MM.1S (cell line): ENCODE data around the gene SNX9.

Source experiments
- DNase-seq: peaks from one replicate; pipeline ENCODE4 v3.0.0-alpha.2; 2015
- H2AFZ ChIP-seq: fragments of 300-600 bp; sonication (generic); 2 replicates; pipeline ENCODE4 v1.6.0; 2016; ENCODE audit warnings: antibody characterized with exemption, low read length
- H3F3A ChIP-seq: fragments of 300-600 bp; sonication (generic); 2 replicates; pipeline ENCODE4 v1.6.1; 2016; ENCODE audit warnings: mild to moderate bottlenecking, antibody characterized with exemption, low read length, moderate library complexity, mixed read lengths; ENCODE audit not compliant: insufficient read depth
- H3K27ac ChIP-seq: fragments of 300-600 bp; sonication (generic); 2 replicates; pipeline ENCODE4 v1.5.1; 2016; ENCODE audit warnings: mild to moderate bottlenecking, low read length
- H3K27me3 ChIP-seq: fragments of 300-600 bp; sonication (generic); replicated peaks from 2 replicates; pipeline ENCODE4 v1.6.0; 2016; ENCODE audit warnings: low read length; ENCODE audit not compliant: insufficient read depth
- H3K36me3 ChIP-seq: fragments of 300-600 bp; sonication (generic); replicated peaks from 2 replicates; pipeline ENCODE4 v1.6.1; 2016; ENCODE audit warnings: mild to moderate bottlenecking, low read length, mixed read lengths; ENCODE audit not compliant: insufficient read depth
- H3K4me1 ChIP-seq: fragments of 300-600 bp; sonication (generic); 2 replicates; pipeline ENCODE4 v1.6.1; 2016; ENCODE audit warnings: low read length, mixed read lengths
- H3K4me2 ChIP-seq: fragments of 300-600 bp; sonication (generic); 2 replicates; pipeline ENCODE4 v1.6.0; 2016; ENCODE audit warnings: low read depth, low read length
- H3K4me3 ChIP-seq: fragments of 300-600 bp; sonication (generic); 2 replicates; pipeline ENCODE4 v1.5.1; 2016; ENCODE audit warnings: low read length, mixed read lengths
- H3K79me2 ChIP-seq: fragments of 300-600 bp; sonication (generic); 2 replicates; pipeline ENCODE4 v1.6.1; 2016; ENCODE audit warnings: mixed run types, low read length, mixed read lengths
- H3K9ac ChIP-seq: fragments of 300-600 bp; sonication (generic); 2 replicates; pipeline ENCODE4 v1.6.1; 2016; ENCODE audit warnings: low read length, mixed read lengths
- H3K9me2 ChIP-seq: fragments of 300-600 bp; sonication (generic); replicated peaks from 2 replicates; pipeline ENCODE4 v1.6.1; 2016; ENCODE audit warnings: mild to moderate bottlenecking, low read length, mixed read lengths; ENCODE audit not compliant: insufficient read depth
- H3K9me3 ChIP-seq: fragments of 300-600 bp; sonication (generic); replicated peaks from 2 replicates; pipeline ENCODE4 v1.6.1; 2016; ENCODE audit warnings: mild to moderate bottlenecking, low read length, mixed read lengths; ENCODE audit not compliant: insufficient read depth
- H4K20me1 ChIP-seq: fragments of 300-600 bp; sonication (generic); 2 replicates; pipeline ENCODE4 v1.6.1; 2016; ENCODE audit warnings: mild to moderate bottlenecking, low read length, moderate library complexity, mixed read lengths; ENCODE audit not compliant: insufficient read depth
- CTCF ChIP-seq: fragments of 300-600 bp; sonication (generic); IDR thresholded peaks from 2 replicates; pipeline ENCODE4 v1.5.1; 2016; ENCODE audit warnings: antibody characterized with exemption, low read length, mixed read lengths
- EZH2 ChIP-seq: fragments of 300-600 bp; sonication (generic); optimal IDR thresholded peaks from 2 replicates; pipeline ENCODE3; 2017; ENCODE audit warnings: low read depth, mild to moderate bottlenecking, antibody characterized with exemption, low read length, mixed read lengths
- EZH2phosphoT487 ChIP-seq: fragments of 300-600 bp; sonication (generic); IDR thresholded peaks from 2 replicates; pipeline ENCODE4 v1.6.1; 2018; ENCODE audit warnings: antibody characterized with exemption, low read length

Gene SNX9

GRCh38 chr6:157847846-157848245, 24.8 kb downstream of the SNX9 start:
- Histone ChIP-seq H3K9me3 (no peaks in the 10 kb centered on the region), H3K27ac (no peak overlapping the region), H3K4me1 (no peaks in the 10 kb centered on the region), H2AFZ (no peak overlapping the region), H3K36me3 (no peaks in the 10 kb centered on the region), H4K20me1 (no peaks in the 10 kb centered on the region), H3F3A (no peaks in the 10 kb centered on the region), H3K4me2 (no peak overlapping the region), H3K9me2 (no peaks in the 10 kb centered on the region), H3K79me2 (no peaks in the 10 kb centered on the region), H3K27me3 (no peaks in the 10 kb centered on the region), H3K4me3 (no peak overlapping the region), H3K9ac (no peak overlapping the region)
- no peak for DNase-seq
- TF ChIP-seq CTCF (no peak), EZH2phosphoT487 (no peak), EZH2 (no peak)

GRCh38 chr6:157848693-157849092, 25.6 kb downstream of the SNX9 start:
- Histone ChIP-seq H3K4me2 (no peak overlapping the region), H4K20me1 (no peaks in the 10 kb centered on the region), H3K4me1 (no peaks in the 10 kb centered on the region), H3K36me3 (no peaks in the 10 kb centered on the region), H3K9me2 (no peaks in the 10 kb centered on the region), H3K9ac (no peak overlapping the region), H3K27me3 (no peaks in the 10 kb centered on the region), H3K4me3 (no peak overlapping the region), H3K9me3 (no peaks in the 10 kb centered on the region), H3F3A (no peaks in the 10 kb centered on the region), H3K79me2 (no peaks in the 10 kb centered on the region), H2AFZ (no peak overlapping the region), H3K27ac (no peak overlapping the region)
- no peak for DNase-seq
- TF ChIP-seq CTCF: no peak
- TF ChIP-seq EZH2: no peak
- no peak for TF ChIP-seq EZH2phosphoT487

DNA sequence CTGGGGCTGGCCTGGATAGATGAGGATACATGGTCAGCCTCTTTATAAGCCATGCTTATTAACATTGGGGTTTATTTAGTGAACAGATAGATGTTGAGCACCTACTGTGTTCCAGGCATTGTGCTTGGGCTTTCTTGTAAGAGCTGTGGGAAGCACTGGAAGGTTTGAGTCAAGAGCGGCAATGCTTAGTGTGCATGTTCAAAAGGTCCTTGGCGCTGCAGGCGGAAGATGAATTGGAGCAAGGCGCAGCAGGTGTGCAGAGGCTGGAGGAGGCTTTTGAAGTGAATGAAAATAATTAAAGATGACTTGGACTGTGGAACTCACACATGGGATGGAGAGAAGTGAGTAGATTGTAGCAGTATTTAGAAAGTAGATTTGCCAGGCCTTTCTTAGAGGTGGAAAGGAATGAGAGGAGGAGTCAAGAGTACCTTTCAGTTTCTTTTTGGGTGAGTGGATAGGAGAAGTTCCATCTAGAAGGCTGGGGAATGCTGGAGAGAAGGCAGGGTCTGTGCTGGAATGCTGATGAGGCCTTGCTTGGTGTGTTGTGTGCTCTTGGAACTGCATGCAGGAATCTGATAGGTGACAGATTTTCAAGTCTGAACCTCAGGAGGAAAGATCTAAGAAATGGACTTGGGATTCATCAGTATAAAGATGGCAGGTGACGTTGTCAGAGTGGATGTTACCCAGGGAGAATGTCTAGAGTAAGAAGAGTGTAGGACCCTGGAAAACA, 26.4 kb downstream of the SNX9 start:
- DNase-seq: no peak
- TF ChIP-seq EZH2 (no peak), EZH2phosphoT487 (no peak), CTCF (no peak)
- Histone ChIP-seq H3K9me2 (no peaks in the 10 kb centered on the region), H2AFZ (no peak overlapping the region), H3K4me2 (no peak overlapping the region), H3K79me2 (no peaks in the 10 kb centered on the region), H3K27me3 (no peaks in the 10 kb centered on the region), H3K27ac (no peak overlapping the region), H3F3A (no peaks in the 10 kb centered on the region), H3K4me1 (no peaks in the 10 kb centered on the region), H3K9ac (no peak overlapping the region), H3K36me3 (no peaks in the 10 kb centered on the region), H4K20me1 (no peaks in the 10 kb centered on the region), H3K4me3 (no peak overlapping the region), H3K9me3 (no peaks in the 10 kb centered on the region)
